Activated CD4-positive, alpha-beta T cell treated with anti-CD3 and anti-CD28 coated beads for 36 hours (primary cell): Measurements from ENCODE around the gene URB1. TPM values are rescaled to one million over a fixed set of nuclear protein-coding genes. Genes with fewer than 3 reads are reported as not detected.
"Not testable (repeated sequence)": the region's sequence is repeated elsewhere in the genome, so short reads cannot be mapped to it uniquely, and the experiment has no call there.

Source experiments
- ATAC-seq: fragments of 200-7000 bp; cut with Tn5 transposase; one replicate; pipeline ENCODE4 v1.10.0; 2021; ENCODE audit warnings: mild to moderate bottlenecking, moderate library complexity
- CTCF ChIA-PET: fragments of 350-600 bp; sonication (Branson Sonifier 250); formaldehyde crosslinking; loops from one replicate; lab custom pipeline; 2021; ENCODE audit warnings: antibody characterized with exemption; lab: Charles Lee
- POLR2A ChIA-PET: fragments of 350-600 bp; sonication (Branson Sonifier 250); formaldehyde crosslinking; loops from one replicate; lab custom pipeline; 2021; ENCODE audit warnings: antibody characterized with exemption, inconsistent platforms; lab: Charles Lee
- DNase-seq: peaks from one replicate; pipeline ENCODE4 v3.0.0-alpha.2; 2020
- H3K27ac Mint-ChIP-seq: one replicate; pipeline ENCODE4 v1.8.0; 2021; ENCODE audit warnings: mixed read lengths
- H3K27me3 Mint-ChIP-seq: one replicate; pipeline ENCODE4 v1.8.0; 2021; ENCODE audit warnings: mixed read lengths
- H3K36me3 Mint-ChIP-seq: one replicate; pipeline ENCODE4 v1.8.0; 2021; ENCODE audit warnings: low read depth, mixed read lengths
- H3K4me1 Mint-ChIP-seq: one replicate; pipeline ENCODE4 v1.8.0; 2021; ENCODE audit warnings: mixed read lengths
- H3K4me3 Mint-ChIP-seq: one replicate; pipeline ENCODE4 v1.8.0; 2021; ENCODE audit warnings: mild to moderate bottlenecking, moderate library complexity, mixed read lengths
- H3K9me3 Mint-ChIP-seq: one replicate; pipeline ENCODE4 v1.8.0; 2021; ENCODE audit warnings: low read depth, mixed read lengths
- intact Hi-C, 2 experiments: fragments of 100-400 bp; cut with DNase I in 1 of 2; cut with micrococcal nuclease in 1 of 2; formaldehyde crosslinking; loops; one replicate each; pipeline versions ENCODE4 v1.14.2 to v1.15.1; 2022 to 2024; cut with DNase I, micrococcal nuclease
- total RNA-seq, 2 experiments: library from RNA; stranded (reverse); gene quantifications; one replicate each; pipeline ENCODE4 v1.2.3, GENCODE V29; 2021

The URB1 gene
- 10 to 100 TPM; 24.6 to 28.5 TPM for total RNA-seq

- H3K36me3 Mint-ChIP-seq, result peaks cover 19% of the 10 kb centered on the region
- H3K9me3 Mint-ChIP-seq, result no peaks in the 10 kb centered on the region
- H3K4me1 Mint-ChIP-seq, result peaks cover 43% of the 10 kb centered on the region
- peaks cover 2% of the 10 kb centered on the region for H3K27me3 Mint-ChIP-seq
- intact Hi-C loops, result loop anchor here (1.0 to 5.0 kb wide), 13 partner anchors 19 to 1249 kb away; partner anchors contain the start of genes CFAP298 (in 2 of the 2), EVA1C (in 2 of the 2), GART (in 1 of the 2) and ITSN1 (in 1 of the 2)
- CTCF ChIA-PET, result interaction anchor here (0.5 to 1.7 kb wide), 5 partner anchors 11 to 275 kb away, joined by 3 to 12 read pairs (median 3); no protein-coding TSS in a partner anchor
- ATAC-seq (peak; percentile 95), DNase-seq (peak; percentile 97)
- H3K27ac Mint-ChIP-seq, result peak within 1 kb of the TSS; percentile 88
- POLR2A ChIA-PET, result interaction anchor here (1.1 kb wide), 1 partner anchor 19 kb away, joined by 11 read pairs; the partner anchor contains the start of gene EVA1C
- peak within 1 kb of the TSS; percentile 89 for H3K4me3 Mint-ChIP-seq
Measured at GRCh38 chr21:32392880-32393676, at the start of gene URB1. TSS of gene URB1 (minus strand) at chr21:32393012. CDS start at chr21:32392910, 102 bp downstream.

- POLR2A ChIA-PET, result no interaction called here
- CTCF ChIA-PET, result interaction anchor here (0.7 kb wide), 1 partner anchor 133 kb away, joined by 3 read pairs; no protein-coding TSS in a partner anchor
- intact Hi-C loops, result no loop called here
- Mint-ChIP-seq H3K27me3 (no peaks in the 10 kb centered on the region), H3K27ac (no peak overlapping the region), H3K9me3 (no peaks in the 10 kb centered on the region), H3K4me1 (peaks cover 10% of the 10 kb centered on the region), H3K36me3 (peaks cover 8% of the 10 kb centered on the region), H3K4me3 (no peak overlapping the region)
- ATAC-seq, result no peak
- DNase-seq, result peak; percentile 13
Measured at GRCh38 chr21:32437729-32438128, 44.9 kb upstream of the URB1 start.

GRCh38 chr21:32432982-32433660 lies 40.3 kb upstream of the URB1 start:
- CTCF ChIA-PET, result not testable (repeated sequence)

GRCh38 chr21:32427958-32428623 lies 35.3 kb upstream of the URB1 start:
- intact Hi-C loops, result no loop called here
- ChIA-PET POLR2A (no interaction called here), CTCF (interaction anchor here (0.6 kb wide), 1 partner anchor 67 kb away, joined by 3 read pairs; no protein-coding TSS in a partner anchor)
- H3K4me1 Mint-ChIP-seq, result no peaks in the 10 kb centered on the region
- H3K27ac Mint-ChIP-seq, result no peak overlapping the region
- no peak overlapping the region for H3K4me3 Mint-ChIP-seq
- no peaks in the 10 kb centered on the region for H3K27me3 Mint-ChIP-seq
- H3K36me3 Mint-ChIP-seq, result peaks cover 10% of the 10 kb centered on the region
- no peaks in the 10 kb centered on the region for H3K9me3 Mint-ChIP-seq
- no peak for DNase-seq
- ATAC-seq, result no peak

More at GRCh38 chr21:32432982-32433660, 40.3 kb upstream of the URB1 start:
- H3K27ac Mint-ChIP-seq, ATAC-seq, H3K27me3 Mint-ChIP-seq, H3K4me1 Mint-ChIP-seq, POLR2A ChIA-PET, intact Hi-C loops, H3K9me3 Mint-ChIP-seq, H3K4me3 Mint-ChIP-seq, DNase-seq: not testable (repeated sequence)
- H3K36me3 Mint-ChIP-seq, result peaks cover 11% of the 10 kb centered on the region

GRCh38 chr21:32426592-32427051 lies 33.8 kb upstream of the URB1 start:
- Mint-ChIP-seq H3K4me1 (no peaks in the 10 kb centered on the region), H3K27me3 (no peaks in the 10 kb centered on the region), H3K36me3 (peaks cover 14% of the 10 kb centered on the region), H3K9me3 (peaks cover 3% of the 10 kb centered on the region), H3K27ac (no peak overlapping the region), H3K4me3 (no peak overlapping the region)
- DNase-seq (no peak), ATAC-seq (no peak)
- POLR2A ChIA-PET, result no interaction called here
- intact Hi-C loops, result no loop called here
- CTCF ChIA-PET, result interaction anchor here (1.3 kb wide), 1 partner anchor 19 kb away, joined by 3 read pairs; no protein-coding TSS in a partner anchor

DNA sequence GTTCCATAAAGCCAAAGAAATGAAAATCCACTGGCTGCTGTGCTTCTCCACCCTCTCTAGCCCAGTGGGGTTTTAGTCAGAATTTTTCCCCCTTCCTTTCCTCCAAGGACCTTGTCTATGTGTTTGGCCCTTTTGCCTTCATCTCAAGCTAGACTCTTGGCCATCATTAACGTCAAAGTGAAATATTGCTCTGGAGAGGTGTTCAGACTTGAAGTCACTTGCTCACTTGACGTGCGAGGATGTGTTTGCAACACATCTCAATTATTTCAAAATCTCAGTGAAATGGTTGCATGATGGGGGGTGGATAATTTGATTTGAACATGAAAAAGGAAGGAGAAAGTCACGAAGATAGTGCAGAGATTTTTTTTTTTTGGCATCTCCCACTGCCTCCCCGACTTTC lies 33.3 kb upstream of the URB1 start:
- no peak overlapping the region for H3K4me3 Mint-ChIP-seq
- H3K27me3 Mint-ChIP-seq, result no peaks in the 10 kb centered on the region
- H3K9me3 Mint-ChIP-seq, result peaks cover 3% of the 10 kb centered on the region
- no peak overlapping the region for H3K27ac Mint-ChIP-seq
- intact Hi-C loops, result no loop called here
- peaks cover 14% of the 10 kb centered on the region for H3K36me3 Mint-ChIP-seq
- ChIA-PET CTCF (interaction anchor here (1.3 kb wide), 1 partner anchor 18 kb away, joined by 3 read pairs; no protein-coding TSS in a partner anchor), POLR2A (no interaction called here)
- H3K4me1 Mint-ChIP-seq, result no peaks in the 10 kb centered on the region
- ATAC-seq (no peak), DNase-seq (no peak)

GRCh38 chr21:32425628-32426027 lies 32.8 kb upstream of the URB1 start:
- no peak for DNase-seq
- ChIA-PET CTCF (no interaction called here), POLR2A (no interaction called here)
- Mint-ChIP-seq H3K36me3 (peaks cover 12% of the 10 kb centered on the region), H3K27me3 (no peaks in the 10 kb centered on the region), H3K4me3 (no peak overlapping the region), H3K4me1 (no peaks in the 10 kb centered on the region), H3K27ac (no peak overlapping the region), H3K9me3 (peaks cover 3% of the 10 kb centered on the region)
- ATAC-seq, result no peak
- intact Hi-C loops, result no loop called here

DNA sequence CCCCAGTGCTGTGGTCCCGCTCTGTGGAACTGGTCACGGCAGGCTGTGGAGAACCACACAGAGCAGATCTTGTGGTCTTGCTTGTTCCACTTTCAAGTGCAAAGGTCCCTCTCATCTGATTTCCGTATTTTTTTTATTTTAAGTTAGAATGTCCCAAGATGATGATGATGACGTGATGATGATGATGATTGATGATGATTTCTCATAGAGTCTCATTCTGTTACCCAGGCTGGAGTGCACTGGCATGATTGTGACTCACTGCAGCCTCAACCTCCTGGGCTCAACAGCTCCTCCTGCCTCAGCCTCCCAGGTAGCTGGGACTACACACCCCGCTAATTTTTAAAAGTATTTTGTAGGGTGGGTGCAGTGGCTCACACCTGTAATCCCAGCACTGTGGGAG lies 31.9 kb upstream of the URB1 start:
- Mint-ChIP-seq H3K4me1 (no peaks in the 10 kb centered on the region), H3K27ac (no peak overlapping the region), H3K4me3 (no peak overlapping the region), H3K27me3 (no peaks in the 10 kb centered on the region), H3K36me3 (peaks cover 5% of the 10 kb centered on the region), H3K9me3 (peaks cover 3% of the 10 kb centered on the region)
- ChIA-PET POLR2A (interaction anchor here (0.6 kb wide), 1 partner anchor 11 kb away, joined by 3 read pairs; no protein-coding TSS in a partner anchor), CTCF (no interaction called here)
- intact Hi-C loops, result no loop called here
- DNase-seq (no peak), ATAC-seq (no peak)

DNA sequence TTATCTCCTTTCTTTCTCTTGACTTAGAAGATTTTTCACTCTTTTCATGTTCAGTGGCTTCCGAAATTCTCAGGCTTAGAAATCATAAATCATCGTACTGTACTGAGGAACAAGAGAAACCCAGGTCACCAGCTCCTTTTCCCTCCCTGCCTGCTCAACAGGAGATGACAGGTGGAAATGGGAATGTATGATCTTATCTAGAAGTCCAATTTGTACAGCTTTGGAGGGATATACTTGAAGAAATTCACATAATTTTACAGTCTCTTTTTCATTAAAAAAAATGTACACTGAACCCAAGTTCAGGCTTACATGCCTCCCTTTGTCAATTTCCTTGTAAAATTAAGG lies 31.4 kb upstream of the URB1 start:
- H3K27me3 Mint-ChIP-seq, result no peaks in the 10 kb centered on the region
- intact Hi-C loops, result no loop called here
- peaks cover 5% of the 10 kb centered on the region for H3K36me3 Mint-ChIP-seq
- DNase-seq (no peak), ATAC-seq (no peak)
- POLR2A ChIA-PET, result interaction anchor here (0.6 kb wide), 1 partner anchor 10 kb away, joined by 3 read pairs; no protein-coding TSS in a partner anchor
- H3K27ac Mint-ChIP-seq, result no peak overlapping the region
- CTCF ChIA-PET, result no interaction called here
- H3K4me1 Mint-ChIP-seq, result no peaks in the 10 kb centered on the region
- peaks cover 3% of the 10 kb centered on the region for H3K9me3 Mint-ChIP-seq
- H3K4me3 Mint-ChIP-seq, result no peak overlapping the region

- ATAC-seq (no peak), DNase-seq (no peak)
- Mint-ChIP-seq H3K36me3 (peaks cover 5% of the 10 kb centered on the region), H3K4me1 (no peaks in the 10 kb centered on the region), H3K27ac (no peak overlapping the region), H3K4me3 (no peak overlapping the region), H3K27me3 (no peaks in the 10 kb centered on the region), H3K9me3 (peaks cover 3% of the 10 kb centered on the region)
- ChIA-PET POLR2A (no interaction called here), CTCF (interaction anchor here (0.6 kb wide), 1 partner anchor 740 kb away, joined by 3 read pairs; no protein-coding TSS in a partner anchor)
- intact Hi-C loops, result no loop called here
Measured at GRCh38 chr21:32423320-32424190, 30.7 kb upstream of the URB1 start.
